GM12878 (cell line): ENCODE results near the gene GPC6. TPM values are rescaled to one million over a fixed set of nuclear protein-coding genes. Genes with fewer than 3 reads are reported as not detected.

ENCODE experiments used
- ATAC-seq: fragments of 200-7000 bp; cut with Tn5 transposase; 3 replicates; pipeline ENCODE4 v1.9.1; 2020; ENCODE audit warnings: mild to moderate bottlenecking, moderate library complexity
- BruUV-seq: library from RNA; stranded (reverse); fragments of 400-500 nt; replicated peaks from 2 replicates; lab custom pipeline; 2021; lab: Mats Ljungman, UMichigan
- CTCF ChIA-PET: fragments of 300-600 bp; sonication (Branson Sonifier 250); formaldehyde crosslinking; extraction: SDS; loops from one replicate; lab custom pipeline; 2021; ENCODE audit warnings: inconsistent platforms; lab: Yijun Ruan, JAX
- POLR2A ChIA-PET: fragments of 350-600 bp; formaldehyde crosslinking; extraction: SDS; loops from one replicate; lab custom pipeline; 2021; ENCODE audit warnings: inconsistent platforms; lab: Charles Lee
- RAD21 ChIA-PET: fragments of 300-600 bp; sonication (Branson Sonifier 250); formaldehyde crosslinking; loops from one replicate; lab custom pipeline; 2023; ENCODE audit warnings: antibody characterized with exemption; ENCODE audit not compliant: unreplicated experiment; lab: Charles Lee
- SMC1A ChIA-PET: fragments of 300-600 bp; sonication (Branson Sonifier 250); formaldehyde crosslinking; loops from one replicate; lab custom pipeline; 2023; ENCODE audit not compliant: unreplicated experiment, uncharacterized antibody; lab: Charles Lee
- DNase-seq: peaks from one replicate; pipeline ENCODE4 v3.0.0-alpha.2; 2011; ENCODE audit warnings: low read depth, low spot score
- FAIRE-seq: peaks from 3 replicates; lab custom pipeline; 2011; peaks lifted over from hg19 to GRCh38; lab: Jason Lieb, UNC
- H2AFZ ChIP-seq: 2 replicates; pipeline ENCODE4 v1.6.0; 2011; ENCODE audit warnings: low read depth, low read length, control low read depth; ENCODE audit not compliant: control insufficient read depth
- H3K27ac ChIP-seq: 2 replicates; pipeline ENCODE4 v1.5.1; 2011; ENCODE audit warnings: control low read depth; ENCODE audit not compliant: control insufficient read depth, insufficient read depth
- H3K27me3 ChIP-seq, 2 experiments: replicated peaks in 1 of 2; 2 replicates each; pipeline versions ENCODE4 v1.6.0 to v1.6.1; 2011; ENCODE audit warnings: low read length in 1 of 2; ENCODE audit not compliant: control insufficient read depth in 2 of 2, insufficient read depth in 2 of 2
- H3K36me3 ChIP-seq, 2 experiments: 2 replicates each; pipeline ENCODE4 v1.5.1; 2011; ENCODE audit warnings: low read length in 1 of 2; ENCODE audit not compliant: control insufficient read depth in 2 of 2, insufficient read depth in 2 of 2
- H3K4me1 ChIP-seq: 2 replicates; pipeline ENCODE4 v1.6.1; 2011; ENCODE audit warnings: mild to moderate bottlenecking, low read length, moderate library complexity, mixed read lengths; ENCODE audit not compliant: control insufficient read depth, insufficient read depth
- H3K4me2 ChIP-seq: 2 replicates; pipeline ENCODE4 v1.6.0; 2011; ENCODE audit warnings: control low read depth; ENCODE audit not compliant: control insufficient read depth, insufficient read depth
- H3K4me3 ChIP-seq: fragments of 200-600 bp; sonication (generic); 2 replicates; pipeline ENCODE4 v1.5.1; 2016
- H3K79me2 ChIP-seq: 2 replicates; pipeline ENCODE4 v1.6.0; 2011; ENCODE audit warnings: low read length; ENCODE audit not compliant: control insufficient read depth, insufficient read depth
- H3K9ac ChIP-seq: 2 replicates; pipeline ENCODE4 v1.8.0; 2011; ENCODE audit warnings: low read length, control low read depth, mixed read lengths; ENCODE audit not compliant: control insufficient read depth, insufficient read depth
- H3K9me3 ChIP-seq: replicated peaks from 3 replicates; pipeline ENCODE4 v1.5.1; 2011; ENCODE audit warnings: mild to moderate bottlenecking, low read length; ENCODE audit not compliant: control insufficient read depth, insufficient read depth
- H4K20me1 ChIP-seq: 2 replicates; pipeline ENCODE4 v1.6.0; 2011; ENCODE audit not compliant: control insufficient read depth, insufficient read depth
- BACH1 ChIP-seq: fragments of 450-650 bp; IDR thresholded peaks from 2 replicates; pipeline ENCODE4 v1.6.1; 2017; ENCODE audit warnings: mild to moderate bottlenecking, borderline replicate concordance
- CHD1 ChIP-seq: IDR thresholded peaks from 2 replicates; pipeline ENCODE4 v1.6.1; 2012; ENCODE audit warnings: low read depth, low read length, improper control_type of control experiment
- NBN ChIP-seq: fragments of 450-650 bp; IDR thresholded peaks from 2 replicates; pipeline ENCODE4 v1.6.1; 2016
- NFYA ChIP-seq: IDR thresholded peaks from 2 replicates; pipeline ENCODE4 v1.6.1; 2011; ENCODE audit warnings: low read depth, mild to moderate bottlenecking, low read length, improper control_type of control experiment, borderline replicate concordance
- PRDM15 ChIP-seq: fragments of 450-650 bp; formaldehyde crosslinking; IDR thresholded peaks from 2 replicates; pipeline ENCODE4 v1.4.0; 2020; ENCODE audit warnings: mild to moderate bottlenecking, moderate library complexity
- SKIL ChIP-seq: fragments of 450-650 bp; IDR thresholded peaks from 2 replicates; pipeline ENCODE4 v1.6.1; 2017; ENCODE audit warnings: mild to moderate bottlenecking, low read depth, inconsistent platforms; ENCODE audit not compliant: poor library complexity, severe bottlenecking
- ZNF687 ChIP-seq: fragments of 450-650 bp; IDR thresholded peaks from 2 replicates; pipeline ENCODE4 v1.6.1; 2017; ENCODE audit warnings: mild to moderate bottlenecking, moderate library complexity
- WGBS: methylation state at CpG from one replicate; pipeline ENCODE4 v1.1.6; 2016; ENCODE audit warnings: low lambda C conversion rate; ENCODE audit not compliant: insufficient replicate concordance, insufficient coverage; ENCODE audit errors: missing lambda C conversion rate; 5-methylcytosine and 5-hydroxymethylcytosine counted together
- in situ Hi-C: fragments of 300-500 bp; cut with MboI; formaldehyde crosslinking; loops from 9 replicates; pipeline ENCODE4 v1.14.3; 2018; ENCODE audit warnings: mixed read lengths
- intact Hi-C: fragments of 100-400 bp; cut with micrococcal nuclease; formaldehyde crosslinking; loops from one replicate; pipeline ENCODE4 v1.14.2; 2022; ENCODE audit not compliant: unreplicated experiment
- polyA plus RNA-seq, 11 experiments: library from polyadenylated mRNA; depleted of rRNA in 4 of 11; unstranded in 6 of 11; stranded (reverse) in 5 of 11; fragments of >200 nt; fragmentation: Nextera tagmentation in 4 of 11; fragmentation: Illumina TruSeq in 1 of 11; extraction: Ambion mirVana in 4 of 11; extraction: Trizol in 1 of 11; gene quantifications; 1 replicate in 1 of 11; 2 replicates in 10 of 11; pipeline versions ENCODE4 v1.2.1 to v1.2.3, GENCODE V29; 2011 to 2016; ENCODE audit warnings: inconsistent platforms in 2 of 11, missing spikeins in 2 of 11, low read depth in 1 of 11
- total RNA-seq, 4 experiments: library from RNA; depleted of rRNA in 3 of 4; stranded (reverse); fragments of >200 nt in 3 of 4; fragmentation: Illumina TruSeq in 1 of 4; extraction: Trizol in 1 of 4; gene quantifications; 2 replicates each; pipeline versions ENCODE4 v1.2.1 to v1.2.3, GENCODE V29; 2013 to 2021
- TF ChIP-seq, protein P1 (sequence below): fragments of 450-650 bp; IDR thresholded peaks from 2 replicates; pipeline ENCODE4 v1.6.1; 2017; ENCODE audit warnings: antibody characterized with exemption, mild to moderate bottlenecking, moderate library complexity

Gene GPC6
- total and polyA plus RNA-seq, 10 of the 15 experiments (the other 5 are each of a cell fraction or from before 2014, with no cell fraction given) = 0.03 to 0.04 (median 0.03) TPM; not detected in 7

GRCh38 chr13:93932901-93933300 is 706.3 kb downstream of the GPC6 start (continued):
- TF ChIP-seq ZNF687 (no peak), NBN (no peak), BACH1 (no peak)
- TF ChIP-seq, protein P1, sequence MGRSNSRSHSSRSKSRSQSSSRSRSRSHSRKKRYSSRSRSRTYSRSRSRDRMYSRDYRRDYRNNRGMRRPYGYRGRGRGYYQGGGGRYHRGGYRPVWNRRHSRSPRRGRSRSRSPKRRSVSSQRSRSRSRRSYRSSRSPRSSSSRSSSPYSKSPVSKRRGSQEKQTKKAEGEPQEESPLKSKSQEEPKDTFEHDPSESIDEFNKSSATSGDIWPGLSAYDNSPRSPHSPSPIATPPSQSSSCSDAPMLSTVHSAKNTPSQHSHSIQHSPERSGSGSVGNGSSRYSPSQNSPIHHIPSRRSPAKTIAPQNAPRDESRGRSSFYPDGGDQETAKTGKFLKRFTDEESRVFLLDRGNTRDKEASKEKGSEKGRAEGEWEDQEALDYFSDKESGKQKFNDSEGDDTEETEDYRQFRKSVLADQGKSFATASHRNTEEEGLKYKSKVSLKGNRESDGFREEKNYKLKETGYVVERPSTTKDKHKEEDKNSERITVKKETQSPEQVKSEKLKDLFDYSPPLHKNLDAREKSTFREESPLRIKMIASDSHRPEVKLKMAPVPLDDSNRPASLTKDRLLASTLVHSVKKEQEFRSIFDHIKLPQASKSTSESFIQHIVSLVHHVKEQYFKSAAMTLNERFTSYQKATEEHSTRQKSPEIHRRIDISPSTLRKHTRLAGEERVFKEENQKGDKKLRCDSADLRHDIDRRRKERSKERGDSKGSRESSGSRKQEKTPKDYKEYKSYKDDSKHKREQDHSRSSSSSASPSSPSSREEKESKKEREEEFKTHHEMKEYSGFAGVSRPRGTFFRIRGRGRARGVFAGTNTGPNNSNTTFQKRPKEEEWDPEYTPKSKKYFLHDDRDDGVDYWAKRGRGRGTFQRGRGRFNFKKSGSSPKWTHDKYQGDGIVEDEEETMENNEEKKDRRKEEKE = no peak

DNA sequence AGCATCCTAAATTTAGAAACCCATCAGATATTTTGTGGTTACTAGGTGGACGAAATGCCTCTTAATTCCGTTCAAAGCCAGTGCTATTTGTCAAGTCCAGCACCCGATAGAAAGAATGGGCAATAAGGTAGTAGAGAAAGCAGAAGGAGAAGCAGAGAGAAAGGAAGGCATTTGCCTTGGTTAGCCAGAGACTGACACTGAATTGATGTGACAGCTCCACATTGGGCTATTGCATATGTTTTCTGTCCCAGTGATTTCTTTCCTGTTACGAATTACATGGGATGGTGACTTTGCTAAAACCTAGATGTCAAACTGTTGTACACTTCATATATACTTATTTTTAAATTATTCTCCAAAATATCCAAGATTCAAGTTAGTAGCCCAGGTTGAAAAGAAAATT is 710.3 kb downstream of the GPC6 start:
- Histone ChIP-seq H3K27me3 (no peaks in the 10 kb centered on the region), H3K9ac (no peak overlapping the region), H3K9me3 (no peaks in the 10 kb centered on the region), H3K4me1 (no peaks in the 10 kb centered on the region), H2AFZ (no peak overlapping the region), H4K20me1 (no peaks in the 10 kb centered on the region), H3K36me3 (no peaks in the 10 kb centered on the region), H3K4me3 (no peak overlapping the region), H3K27ac (no peak overlapping the region), H3K4me2 (no peak overlapping the region), H3K79me2 (no peaks in the 10 kb centered on the region)
- ATAC-seq = no peak
- intact Hi-C loops = no loop called here
- CTCF ChIA-PET = no interaction called here
- BruUV-seq = no TSS peak
- FAIRE-seq = no peak
- SMC1A ChIA-PET = no interaction called here
- in situ Hi-C loops = no loop called here
- RAD21 ChIA-PET = no interaction called here
- WGBS = 14% methylated on average over 4 of the region's 4 CpGs
- DNase-seq = no peak
- POLR2A ChIA-PET = no interaction called here
- TF ChIP-seq SKIL = no peak
- no peak for TF ChIP-seq PRDM15
- TF ChIP-seq CHD1 = no peak
- TF ChIP-seq NFYA = no peak
